Cerebellar cortex (tissue), 1 donor: Measurements from ENCODE around the gene TMEM235.

Source experiments
- DNase-seq: peaks from one replicate; pipeline ENCODE4 v3.0.0-alpha.2; 2015; ENCODE audit warnings: low spot score

The TMEM235 gene

GRCh38 chr17:78230996-78231935, at the start of gene TMEM235:
Gene TMEM235 (plus strand): TSS chr17:78231631. CDS start chr17:78232024, 393 bp downstream.
- DNase-seq = no peak

GRCh38 chr17:78182504-78182903, 48.9 kb upstream of the TMEM235 start:
- no peak for DNase-seq

GRCh38 chr17:78183916-78184315, 47.5 kb upstream of the TMEM235 start:
- no peak for DNase-seq

- no peak for DNase-seq
Observed at GRCh38 chr17:78184351-78184750, 47.1 kb upstream of the TMEM235 start.

GRCh38 chr17:78184868-78185267, 46.6 kb upstream of the TMEM235 start:
- DNase-seq = peak; percentile 62

- DNase-seq = no peak
Observed at GRCh38 chr17:78185981-78186691, 45.3 kb upstream of the TMEM235 start.

GRCh38 chr17:78186692-78187595, 44.5 kb upstream of the TMEM235 start, which contains the start of the genes AFMID and TK1:
Gene AFMID (plus strand): TSS chr17:78187362. CDS start chr17:78187371, 9 bp downstream.
Gene TK1 (minus strand): TSS chr17:78187052. CDS start chr17:78186994, 58 bp downstream.
- DNase-seq = peak; percentile 99

GRCh38 chr17:78196716-78197115, 34.7 kb upstream of the TMEM235 start:
- DNase-seq = no peak

- DNase-seq = peak; percentile 90
Observed at GRCh38 chr17:78197147-78197832, 34.1 kb upstream of the TMEM235 start.

GRCh38 chr17:78200451-78200850, 31.0 kb upstream of the TMEM235 start:
- no peak for DNase-seq

- no peak for DNase-seq
Observed at GRCh38 chr17:78202666-78203065, 28.8 kb upstream of the TMEM235 start.

- DNase-seq = no peak
Observed at GRCh38 chr17:78204387-78205123, 26.9 kb upstream of the TMEM235 start.

GRCh38 chr17:78205124-78205775, 26.2 kb upstream of the TMEM235 start:
- DNase-seq = no peak

- DNase-seq = no peak
Observed at GRCh38 chr17:78206298-78206697, 25.1 kb upstream of the TMEM235 start.

GRCh38 chr17:78208486-78208885, 22.9 kb upstream of the TMEM235 start:
- no peak for DNase-seq

GRCh38 chr17:78210111-78210510, 21.3 kb upstream of the TMEM235 start:
- DNase-seq = peak; percentile 76

GRCh38 chr17:78211032-78211431, 20.4 kb upstream of the TMEM235 start:
- no peak for DNase-seq

- DNase-seq = peak; percentile 85
Observed at GRCh38 chr17:78214016-78214705, 17.3 kb upstream of the TMEM235 start, which contains the start of gene BIRC5. Gene BIRC5 (plus strand): TSS chr17:78214253. CDS start chr17:78214317, 64 bp downstream.

- DNase-seq = no peak
Observed at GRCh38 chr17:78214706-78215061, 16.7 kb upstream of the TMEM235 start.
